ENCODE data around the gene FLNB. TPM values are rescaled to one million over a fixed set of nuclear protein-coding genes. Genes with fewer than 3 reads are reported as not detected.

FLNB gene
- total RNA-seq, 4 donors from 2014 or later, result 60.2 to 138 (median 96.2) TPM

- ATAC-seq, result no peak
- Histone ChIP-seq H3K27me3 (no peaks in the 10 kb centered on the region), H3K9me3 (no peaks in the 10 kb centered on the region), H3K36me3 (no peaks in the 10 kb centered on the region), H3K27ac (no peak overlapping the region), H3K4me3 (no peak overlapping the region), H3K4me1 (peaks cover 0 to 12% (median 0%) of the 10 kb centered on the region in 3 donors)
- 89% methylated on average over 1 of the region's 1 CpG; no CpG with 5 or more reads in 1 of the 2 donors for WGBS, 2 donors (ENCODE audit: low coverage in 1 of 2)
- TF ChIP-seq POLR2A (IDR thresholded peaks at IDR 0.05), result no peak
These were observed 210.7 kb downstream of the FLNB start for GRCh38 chr3:58218904-58219303.

Other genes with a start within 250 kb of the FLNB start
- 1 to 10 TPM in 2 of 4 donors, under 1 TPM in 1, not detected in 1; 0.58 to 2.4 (median 1.3) TPM for gene DNASE1L3, start 202.6 kb downstream of the FLNB start, total RNA-seq
- gene ABHD6, start 229.4 kb downstream of the FLNB start, total RNA-seq, result 10 to 100 TPM in 3 of 4 donors, 1 to 10 TPM in 1; 6.5 to 27.1 (median 17.6) TPM